Fibroblast of villous mesenchyme (primary cell): ENCODE results near the gene ZNRF4. TPM values are rescaled to one million over a fixed set of nuclear protein-coding genes. Genes with fewer than 3 reads are reported as not detected.

ENCODE experiments used
- DNase-seq: peaks from one replicate; pipeline ENCODE4 v3.0.0-alpha.2; 2010; ENCODE audit warnings: low read depth
- H3K4me3 ChIP-seq: 2 replicates; pipeline ENCODE4 v1.5.1; 2011; ENCODE audit warnings: low read depth, mild to moderate bottlenecking, low read length
- CTCF ChIP-seq: IDR thresholded peaks from 2 replicates; pipeline ENCODE4 v1.5.1; 2012; ENCODE audit warnings: low read depth, mild to moderate bottlenecking, low read length; ENCODE audit not compliant: insufficient read depth
- total RNA-seq: library from RNA; depleted of rRNA; stranded (reverse); fragments of >200 nt; gene quantifications from 2 replicates; pipeline ENCODE4 v1.2.3, GENCODE V29; 2012

Gene ZNRF4
- total RNA-seq, 1 donor: not detected

GRCh38 chr19:5423567-5424125 lies 31.6 kb upstream of the ZNRF4 start:
- no peak for TF ChIP-seq CTCF
- no peak for DNase-seq
- H3K4me3 ChIP-seq: no peak overlapping the region

GRCh38 chr19:5424192-5424973 lies 30.8 kb upstream of the ZNRF4 start:
- TF ChIP-seq CTCF: no peak
- DNase-seq: no peak
- H3K4me3 ChIP-seq: no peak overlapping the region

DNA sequence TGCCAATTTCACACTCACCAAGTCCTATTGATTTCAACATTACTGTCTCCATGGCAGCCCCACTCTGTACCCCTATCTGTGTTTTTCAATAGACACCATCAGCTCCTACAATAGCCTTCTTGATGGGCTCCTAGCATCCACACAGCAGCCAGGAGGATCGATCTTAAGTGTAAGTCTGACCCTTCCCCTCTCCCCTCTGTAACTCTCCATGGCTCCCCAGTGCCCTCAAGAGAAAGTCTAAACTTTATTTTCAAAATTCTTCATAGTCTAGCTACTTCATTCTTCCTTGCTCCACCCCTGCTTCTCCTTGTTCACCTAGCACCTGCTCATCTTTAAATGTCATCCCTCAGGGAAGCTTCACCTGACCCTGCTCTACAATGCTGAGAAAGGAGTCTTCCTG lies 30.0 kb upstream of the ZNRF4 start:
- no peak for TF ChIP-seq CTCF
- DNase-seq: no peak
- H3K4me3 ChIP-seq: no peak overlapping the region

DNA sequence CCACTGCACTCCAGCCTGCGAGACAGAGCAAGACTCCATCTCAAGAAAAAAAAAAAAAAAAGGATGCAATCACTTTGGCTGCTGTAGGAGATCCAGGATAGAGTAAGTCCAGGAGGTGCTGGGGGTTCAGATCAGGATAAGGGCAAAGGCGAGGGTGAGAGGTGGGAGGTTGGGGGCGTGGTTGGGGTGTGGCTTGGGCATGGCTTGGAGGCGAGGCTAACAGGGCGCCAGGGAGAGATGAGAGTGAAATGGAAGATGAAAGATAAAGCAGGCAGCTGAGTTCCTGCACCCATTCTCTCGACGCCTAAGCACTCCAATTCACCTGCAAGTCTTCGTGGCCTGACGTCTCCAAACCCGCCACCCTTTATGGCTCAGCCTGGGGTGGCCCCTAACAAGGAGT lies 25.0 kb upstream of the ZNRF4 start:
- TF ChIP-seq CTCF: no peak
- H3K4me3 ChIP-seq: no peak overlapping the region
- DNase-seq: no peak

GRCh38 chr19:5432687-5433086 lies 22.5 kb upstream of the ZNRF4 start:
- no peak for TF ChIP-seq CTCF
- no peak overlapping the region for H3K4me3 ChIP-seq
- no peak for DNase-seq

GRCh38 chr19:5434351-5434917 lies 20.8 kb upstream of the ZNRF4 start:
- no peak overlapping the region for H3K4me3 ChIP-seq
- no peak for DNase-seq
- TF ChIP-seq CTCF: no peak
